HEK293 (cell line): ENCODE data around the gene CLIC3.
A peak's percentile ranks its signal among the peaks of the same experiment; 100 is the strongest.

Experiments
- AEBP2 ChIP-seq: fragments of 450-650 bp; formaldehyde crosslinking; IDR thresholded peaks from 2 replicates; pipeline ENCODE4 v1.5.1; 2016; ENCODE audit warnings: missing biosample characterization, missing genetic modification characterization, borderline replicate concordance
- EGR2 ChIP-seq: fragments of 450-650 bp; formaldehyde crosslinking; IDR thresholded peaks from 2 replicates; pipeline ENCODE4 v1.5.1; 2016; ENCODE audit warnings: low read depth, missing biosample characterization, missing genetic modification characterization
- GLI4 ChIP-seq: fragments of 450-650 bp; formaldehyde crosslinking; IDR thresholded peaks from 2 replicates; pipeline ENCODE4 v1.5.1; 2016; ENCODE audit warnings: missing biosample characterization, missing genetic modification characterization
- HIC1 ChIP-seq: fragments of 450-650 bp; formaldehyde crosslinking; IDR thresholded peaks from 2 replicates; pipeline ENCODE4 v1.5.1; 2016; ENCODE audit warnings: missing biosample characterization, missing genetic modification characterization
- HOXA7 ChIP-seq: sonication (generic); formaldehyde crosslinking; IDR thresholded peaks from 2 replicates; pipeline ENCODE4 v1.8.1; 2022; ENCODE audit warnings: missing genetic modification reagents, borderline replicate concordance
- INSM2 ChIP-seq: fragments of 450-650 bp; formaldehyde crosslinking; IDR thresholded peaks from 2 replicates; pipeline ENCODE4 v1.5.1; 2016; ENCODE audit warnings: missing biosample characterization, missing genetic modification characterization
- KLF1 ChIP-seq: fragments of 450-650 bp; formaldehyde crosslinking; IDR thresholded peaks from 2 replicates; pipeline ENCODE4 v1.5.1; 2016; ENCODE audit warnings: missing biosample characterization, missing genetic modification characterization
- KLF9 ChIP-seq: fragments of 450-650 bp; formaldehyde crosslinking; IDR thresholded peaks from 2 replicates; pipeline ENCODE4 v1.5.1; 2016; ENCODE audit warnings: missing biosample characterization, missing genetic modification characterization, low read depth
- PRDM1 ChIP-seq: fragments of 450-650 bp; formaldehyde crosslinking; IDR thresholded peaks from 2 replicates; pipeline ENCODE4; 2016; ENCODE audit warnings: missing biosample characterization, missing genetic modification characterization
- TSHZ1 ChIP-seq: fragments of 450-650 bp; formaldehyde crosslinking; IDR thresholded peaks from 2 replicates; pipeline ENCODE4 v1.5.1; 2016; ENCODE audit warnings: missing biosample characterization, missing genetic modification characterization, borderline replicate concordance
- ZBTB26 ChIP-seq: fragments of 450-650 bp; formaldehyde crosslinking; optimal IDR thresholded peaks from 2 replicates; pipeline ENCODE3; 2016; ENCODE audit warnings: missing biosample characterization, mild to moderate bottlenecking, missing genetic modification characterization
- ZFHX2 ChIP-seq: fragments of 450-650 bp; formaldehyde crosslinking; conservative IDR thresholded peaks from 2 replicates; pipeline ENCODE4 v1.5.1; 2016; ENCODE audit warnings: missing biosample characterization, missing genetic modification characterization
- ZFP69B ChIP-seq: fragments of 450-650 bp; formaldehyde crosslinking; IDR thresholded peaks from 2 replicates; pipeline ENCODE4 v1.5.1; 2016; ENCODE audit warnings: missing biosample characterization, missing genetic modification characterization
- ZNF10 ChIP-seq: fragments of 450-650 bp; formaldehyde crosslinking; IDR thresholded peaks from 2 replicates; pipeline ENCODE4 v1.5.1; 2017; ENCODE audit warnings: missing biosample characterization, missing genetic modification characterization
- ZNF184 ChIP-seq: fragments of 450-650 bp; IDR thresholded peaks from 2 replicates; pipeline ENCODE4 v1.5.1; 2018; ENCODE audit warnings: missing biosample characterization, mild to moderate bottlenecking, missing genetic modification characterization
- ZNF202 ChIP-seq: fragments of 450-650 bp; formaldehyde crosslinking; IDR thresholded peaks from 2 replicates; pipeline ENCODE4 v1.5.1; 2016; ENCODE audit warnings: missing biosample characterization, missing genetic modification characterization, borderline replicate concordance
- ZNF324 ChIP-seq: fragments of 450-650 bp; formaldehyde crosslinking; IDR thresholded peaks from 2 replicates; pipeline ENCODE4 v1.5.1; 2016; ENCODE audit warnings: missing biosample characterization, missing genetic modification characterization
- ZNF426 ChIP-seq: fragments of 450-650 bp; formaldehyde crosslinking; IDR thresholded peaks from 2 replicates; pipeline ENCODE4 v1.5.1; 2017; ENCODE audit warnings: missing biosample characterization, missing genetic modification characterization, mild to moderate bottlenecking, inconsistent platforms, moderate library complexity
- ZNF449 ChIP-seq: fragments of 450-650 bp; formaldehyde crosslinking; IDR thresholded peaks from 2 replicates; pipeline ENCODE4 v1.5.1; 2017; ENCODE audit warnings: missing biosample characterization, mild to moderate bottlenecking, missing genetic modification characterization, moderate library complexity
- ZNF529 ChIP-seq: fragments of 450-650 bp; formaldehyde crosslinking; IDR thresholded peaks from 2 replicates; pipeline ENCODE4 v1.5.1; 2017; ENCODE audit warnings: missing genetic modification characterization, missing biosample characterization; ENCODE audit not compliant: insufficient replicate concordance
- ZNF548 ChIP-seq: fragments of 450-650 bp; formaldehyde crosslinking; IDR thresholded peaks from 2 replicates; pipeline ENCODE4 v1.5.1; 2016; ENCODE audit warnings: missing biosample characterization, missing genetic modification characterization
- ZNF549 ChIP-seq: fragments of 450-650 bp; IDR thresholded peaks from 2 replicates; pipeline ENCODE4 v1.5.1; 2018; ENCODE audit warnings: missing biosample characterization, missing genetic modification characterization, mild to moderate bottlenecking, inconsistent platforms, moderate library complexity
- ZNF560 ChIP-seq: fragments of 450-650 bp; formaldehyde crosslinking; IDR thresholded peaks from 2 replicates; pipeline ENCODE4 v1.5.1; 2017; ENCODE audit warnings: missing biosample characterization, missing genetic modification characterization, borderline replicate concordance
- ZNF571 ChIP-seq: fragments of 450-650 bp; formaldehyde crosslinking; IDR thresholded peaks from 2 replicates; pipeline ENCODE4 v1.5.0; 2017; ENCODE audit warnings: missing biosample characterization, missing genetic modification characterization
- ZNF701 ChIP-seq: fragments of 450-650 bp; formaldehyde crosslinking; IDR thresholded peaks from 2 replicates; pipeline ENCODE4 v1.5.1; 2016; ENCODE audit warnings: missing biosample characterization, missing genetic modification characterization
- ZNF792 ChIP-seq: fragments of 450-650 bp; formaldehyde crosslinking; IDR thresholded peaks from 2 replicates; pipeline ENCODE4 v1.5.1; 2016; ENCODE audit warnings: missing biosample characterization, missing genetic modification characterization

CLIC3 gene

GRCh38 chr9:137007108-137007815 lies 10.9 kb upstream of the CLIC3 start (continued):
- TF ChIP-seq AEBP2 (tag by site-specific recombination) = no peak
- TF ChIP-seq ZNF560 = no peak
- TF ChIP-seq ZNF10 (tag by site-specific recombination) = no peak
- TF ChIP-seq ZNF449 (tag by site-specific recombination) = no peak
- peak; percentile 38 for TF ChIP-seq KLF1
- TF ChIP-seq PRDM1 (tag by site-specific recombination) = no peak
- no peak for TF ChIP-seq ZNF202 (tag by site-specific recombination)
- TF ChIP-seq ZNF529 (tag by site-specific recombination) = no peak
- TF ChIP-seq ZFHX2 = peak; percentile 45; the same call in 1 of the 2 replicates
- no peak for TF ChIP-seq KLF9 (tag by site-specific recombination)
- TF ChIP-seq ZNF548 (tag by site-specific recombination) = no peak
- no peak for TF ChIP-seq TSHZ1 (tag by site-specific recombination)
- no peak for TF ChIP-seq ZNF324 (tag by site-specific recombination)
- no peak for TF ChIP-seq ZNF792 (tag by site-specific recombination)
- TF ChIP-seq HOXA7 (CRISPR knock-in tag) = no peak
- TF ChIP-seq ZNF571 = no peak
- no peak for TF ChIP-seq ZNF549
- TF ChIP-seq ZNF701 = no peak
- no peak for TF ChIP-seq ZFP69B (tag by site-specific recombination)
- TF ChIP-seq ZNF184 = no peak
- no peak for TF ChIP-seq INSM2
- no peak for TF ChIP-seq ZNF426 (tag by site-specific recombination)
- TF ChIP-seq ZBTB26 = no peak
- TF ChIP-seq EGR2 (tag by site-specific recombination) = 0 out of 2 replicates have a peak, but pooled peaks have one; percentile 23
- 0 out of 2 replicates have a peak, but pooled peaks have one; percentile 19 for TF ChIP-seq HIC1 (tag by site-specific recombination)
- no peak for TF ChIP-seq GLI4 (tag by site-specific recombination)
